GM19467 (cell line): ENCODE data around the gene MN1.

Experiments
- ATAC-seq: cut with Tn5 transposase; IDR thresholded peaks from one replicate; pipeline ENCODE4 v1.9.1; 2021; ENCODE audit warnings: mild to moderate bottlenecking, moderate library complexity; ENCODE audit not compliant: unreplicated experiment

The MN1 gene

DNA sequence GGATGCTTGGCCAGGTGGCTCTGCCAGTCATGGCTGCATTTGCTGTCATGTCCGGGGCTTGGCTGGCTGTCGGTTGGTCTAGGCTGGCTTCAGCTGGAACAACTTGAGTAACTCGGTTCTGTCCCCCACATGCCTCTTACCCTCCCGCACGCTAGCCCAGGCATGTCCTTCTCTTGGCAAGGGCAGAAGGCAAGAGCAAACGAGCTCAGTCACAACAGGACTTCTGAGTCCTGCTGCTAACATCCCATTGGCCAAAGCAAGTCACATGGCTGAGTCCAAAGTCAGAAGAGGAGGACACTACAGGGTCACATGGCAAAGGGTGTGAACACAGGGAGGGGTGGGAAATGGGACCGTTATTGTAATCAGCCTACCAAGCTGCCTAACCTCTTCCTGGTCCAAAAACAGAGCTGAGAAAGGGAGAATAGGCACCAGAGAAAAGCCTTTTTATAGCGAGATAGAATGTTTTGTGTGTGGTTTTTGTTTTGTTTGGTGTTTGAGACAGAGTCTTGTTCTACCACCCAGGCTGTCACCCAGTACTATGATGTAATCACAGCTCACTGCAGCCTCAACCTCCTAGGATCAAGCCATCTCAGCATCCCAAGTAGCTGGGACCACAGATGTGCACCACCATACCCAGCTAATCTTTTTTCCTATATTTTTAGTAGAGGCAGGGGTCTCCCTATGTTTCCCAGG, 81.9 kb downstream of the MN1 start:
- no peak for ATAC-seq

DNA sequence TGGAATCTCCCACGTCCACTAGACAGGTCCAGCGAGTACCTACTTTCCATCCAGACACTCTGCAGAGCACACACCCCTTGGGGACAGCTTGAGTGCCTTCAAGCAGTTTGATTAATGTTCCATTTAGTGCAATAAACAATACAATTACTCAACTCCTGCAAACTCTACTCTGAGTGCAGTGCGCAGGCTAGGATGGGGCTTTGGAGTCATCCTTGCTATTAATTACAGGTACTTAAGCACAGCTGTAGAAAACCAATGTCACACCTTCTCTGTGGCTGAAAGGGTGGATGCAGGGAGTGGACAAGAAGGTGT, 82.6 kb downstream of the MN1 start:
- no peak for ATAC-seq

DNA sequence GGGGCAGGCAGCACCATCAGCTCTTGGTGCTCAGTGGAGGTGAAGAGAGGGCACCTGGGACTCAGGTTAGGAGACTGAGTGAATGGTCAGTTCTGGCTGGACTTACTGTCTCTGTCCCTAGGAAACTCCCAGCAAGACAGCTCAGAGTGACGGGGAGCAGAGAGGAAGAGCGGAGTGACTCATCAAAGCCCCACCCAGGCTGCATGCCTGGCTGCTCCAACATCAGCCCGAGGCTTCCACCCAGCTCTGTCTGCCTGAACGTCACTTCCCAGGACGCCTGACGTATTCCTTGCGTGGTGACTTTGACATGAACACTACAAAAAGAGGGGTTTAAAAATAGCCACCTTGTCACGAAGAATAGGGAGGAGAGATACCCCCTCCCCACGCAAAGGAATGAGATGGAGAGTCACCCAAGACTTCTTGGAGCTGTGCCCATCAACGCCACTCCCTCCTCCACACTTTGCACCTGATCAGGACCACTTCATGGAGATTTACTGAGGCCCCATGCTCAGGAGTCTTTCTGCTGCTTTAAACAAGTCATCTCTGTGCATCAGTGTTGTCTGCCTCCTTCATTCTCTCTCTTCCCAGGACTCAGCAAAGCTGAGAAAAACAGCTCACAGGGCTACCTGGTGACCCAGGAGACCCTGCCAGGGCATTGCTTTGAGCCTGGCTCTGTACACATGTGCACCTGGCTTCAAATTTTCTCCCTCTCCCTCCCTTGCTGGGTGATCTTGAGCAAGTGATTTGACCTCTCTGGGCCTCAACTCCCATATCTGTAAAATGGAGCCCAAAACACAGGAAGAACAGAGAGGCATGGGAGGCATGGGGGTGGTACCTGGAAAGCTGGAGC, 83.1 kb downstream of the MN1 start:
- ATAC-seq, result no peak

DNA sequence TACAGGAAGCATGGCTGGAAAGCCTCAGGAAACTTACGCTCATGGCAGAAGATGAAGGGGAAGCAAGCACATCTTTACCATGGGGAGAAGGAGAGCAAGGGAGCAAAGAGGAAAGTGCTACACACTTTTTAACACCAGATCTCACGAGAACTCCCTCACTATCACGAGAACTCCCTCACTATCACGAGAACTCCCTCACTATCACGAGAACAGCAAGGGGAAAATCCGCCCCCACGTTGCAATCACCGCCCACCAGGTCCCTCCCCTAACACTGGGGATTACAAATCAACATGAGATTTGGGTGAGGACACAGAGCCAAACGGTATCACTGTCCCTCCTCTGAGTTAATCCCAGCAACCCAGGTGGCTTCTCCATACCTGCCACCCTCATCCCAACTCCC, 84.5 kb downstream of the MN1 start:
- ATAC-seq, result no peak

DNA sequence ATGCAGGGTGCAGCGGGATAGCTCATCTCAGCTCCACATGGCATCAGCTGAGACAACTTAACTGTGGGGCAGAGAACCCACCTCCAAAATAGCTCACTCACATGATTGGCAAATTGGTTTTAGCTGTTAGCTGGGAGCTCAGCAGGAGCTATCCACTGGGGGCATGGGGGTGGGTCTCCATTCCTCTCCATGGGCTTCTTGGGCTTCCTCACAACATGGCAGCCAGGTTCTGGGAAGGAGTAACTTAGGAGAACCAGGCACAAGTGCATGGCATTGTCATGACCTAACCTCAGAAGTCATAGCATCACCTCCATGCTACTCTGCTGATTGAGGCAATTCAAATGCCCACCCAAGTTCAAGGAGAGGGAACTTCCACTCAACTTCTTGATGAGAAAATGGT, 85.5 kb downstream of the MN1 start:
- no peak for ATAC-seq

DNA sequence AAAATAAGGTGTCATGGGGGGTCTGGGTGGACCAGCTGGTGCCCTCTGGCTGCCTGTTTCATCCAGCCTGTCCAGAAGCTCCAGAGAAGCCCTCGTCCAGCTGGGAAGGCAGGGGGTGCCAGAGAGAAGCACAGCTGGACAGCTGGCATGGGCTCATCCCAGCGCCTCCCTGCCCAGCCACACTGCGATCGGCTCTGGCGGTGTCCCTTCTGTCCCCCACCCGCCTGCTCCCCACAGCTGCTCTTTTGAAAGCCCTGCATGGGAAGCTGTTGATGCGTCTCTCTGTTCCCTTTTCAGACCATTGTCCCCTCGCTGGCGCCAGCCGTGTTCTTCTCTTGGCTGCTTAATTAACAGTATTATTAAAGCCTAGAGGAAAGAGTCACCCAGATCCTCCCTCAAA, 86.5 kb downstream of the MN1 start:
- no peak for ATAC-seq

DNA sequence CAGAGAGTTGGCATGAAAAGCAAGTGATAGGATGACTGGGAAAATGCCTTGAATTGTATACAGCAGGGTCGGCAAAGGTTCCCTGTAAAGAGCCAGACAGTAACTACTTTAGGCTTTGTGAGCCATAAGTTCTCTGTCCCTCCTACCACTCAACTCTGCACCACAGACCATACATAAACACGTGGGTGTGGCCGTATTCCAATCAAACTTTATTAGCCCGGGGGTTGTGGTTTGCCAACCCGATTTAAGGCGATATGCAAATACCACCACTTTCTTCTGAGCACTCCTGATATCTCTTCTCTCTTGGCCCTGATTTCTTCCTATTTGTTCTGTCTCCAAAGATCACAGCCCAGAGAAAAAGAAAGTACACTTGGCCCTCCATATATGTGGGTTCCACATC, 87.5 kb downstream of the MN1 start:
- no peak for ATAC-seq

DNA sequence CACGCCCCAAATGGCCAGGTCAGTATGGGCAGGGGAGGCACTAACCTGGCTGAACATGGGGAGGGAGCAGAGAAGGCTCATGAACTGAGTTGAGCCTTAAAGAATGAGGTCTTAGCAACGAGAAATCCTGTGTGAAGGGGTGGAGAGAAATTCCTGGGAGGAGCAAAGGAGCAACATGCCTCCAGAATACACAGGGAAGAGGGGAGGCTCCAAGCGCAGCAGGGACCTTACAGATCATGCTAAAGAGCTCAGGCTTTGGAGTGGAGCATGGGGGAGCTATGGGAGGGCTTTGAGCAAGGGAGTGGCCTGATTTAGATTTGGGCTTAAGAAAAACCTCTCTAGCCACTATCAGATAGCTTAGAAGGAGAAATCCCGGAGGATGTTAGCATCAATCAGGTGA, 88.1 kb downstream of the MN1 start:
- no peak for ATAC-seq

DNA sequence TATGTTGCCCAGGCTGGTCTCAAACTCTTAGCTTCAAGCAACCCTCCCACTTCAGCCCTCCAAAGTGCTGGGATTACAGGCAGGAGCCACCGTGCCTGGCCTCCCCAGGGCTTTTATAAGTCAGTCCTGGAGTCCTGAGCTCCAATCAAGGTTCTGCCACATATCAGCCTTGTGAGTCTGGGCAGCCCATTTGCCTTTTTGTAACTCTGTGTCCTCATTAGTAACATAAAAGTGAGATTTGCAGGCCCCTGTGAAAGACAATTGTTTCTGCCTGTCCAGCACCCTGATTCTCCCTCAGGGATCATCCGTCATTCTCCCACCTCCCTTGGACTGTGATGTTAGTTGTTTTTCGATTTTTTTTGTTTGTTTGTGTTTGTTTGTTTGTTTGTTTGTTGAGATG, 89.8 kb downstream of the MN1 start:
- ATAC-seq, result no peak

DNA sequence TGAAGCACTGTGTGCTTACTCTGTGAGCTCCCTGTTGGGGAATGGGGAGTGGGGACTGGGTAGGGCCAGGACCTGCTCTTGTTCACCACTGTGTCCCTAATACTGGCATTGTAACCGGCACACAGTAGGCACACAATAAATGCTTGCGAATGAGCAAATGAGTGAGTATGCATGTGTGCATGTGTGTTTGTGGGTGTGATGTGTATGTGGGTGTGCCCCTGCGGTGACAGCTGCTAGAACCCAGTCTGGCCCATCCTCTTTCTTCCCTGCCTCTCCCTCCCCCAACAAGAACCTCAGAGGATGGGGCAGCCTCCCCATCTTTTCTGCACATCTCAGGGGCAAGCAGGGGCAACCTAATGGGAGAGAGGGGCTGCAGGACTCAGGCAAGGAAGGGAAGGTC, 90.5 kb downstream of the MN1 start:
- ATAC-seq, result no peak

DNA sequence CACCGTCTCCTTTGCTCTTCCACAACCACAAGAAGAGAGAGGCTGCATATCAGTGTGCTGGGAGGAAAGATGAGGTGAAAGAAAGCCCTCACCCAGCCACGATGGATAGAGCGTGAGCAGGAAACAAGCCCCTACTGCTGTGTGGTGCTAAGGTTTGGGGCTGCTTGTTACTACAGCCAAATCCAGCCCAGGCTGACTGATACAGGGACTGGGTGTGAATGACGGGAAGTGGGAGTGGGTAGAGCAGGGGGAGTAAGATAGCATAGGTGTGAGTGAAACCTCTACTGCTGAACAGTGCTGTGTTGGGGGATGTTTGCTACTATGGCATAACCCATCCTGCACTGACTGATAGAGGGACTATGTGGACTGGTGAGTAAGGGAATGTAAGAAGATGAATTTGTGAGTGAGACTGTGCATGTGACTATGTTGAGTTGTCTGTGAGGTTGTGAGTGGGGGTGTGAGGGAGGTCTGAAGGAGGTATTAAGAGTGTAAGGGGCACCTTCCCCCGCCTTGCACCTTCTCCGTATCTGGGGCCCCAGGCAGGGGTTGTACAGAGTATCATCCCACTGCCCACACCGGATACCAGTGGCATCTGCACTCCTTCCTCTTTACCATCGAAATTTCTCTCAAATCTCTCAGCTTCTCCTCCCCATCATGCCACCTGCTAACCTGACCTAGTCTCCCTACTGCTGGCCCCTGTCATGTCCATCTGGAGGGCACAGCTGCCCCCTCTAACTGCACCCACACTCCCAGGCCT, 91.5 kb downstream of the MN1 start:
- no peak for ATAC-seq

DNA sequence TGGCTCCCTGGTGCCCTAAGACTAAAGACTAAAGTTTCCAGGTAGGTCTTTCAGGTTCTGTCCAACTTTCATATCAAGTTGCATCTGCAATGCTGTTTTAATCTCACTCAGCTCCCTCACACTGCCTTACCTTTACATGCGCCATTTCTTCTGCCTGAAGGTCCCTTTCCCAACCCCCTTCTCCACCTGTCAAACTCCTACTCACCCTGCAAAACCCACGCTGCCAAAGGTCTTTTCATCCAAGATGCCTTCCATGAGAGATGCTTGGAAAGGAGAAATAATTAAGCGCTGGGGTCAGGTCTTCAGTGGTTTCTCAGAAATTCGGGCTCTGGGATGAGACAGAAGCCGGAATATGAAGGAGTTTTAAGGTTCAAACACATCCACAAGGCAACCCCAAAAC, 95.1 kb downstream of the MN1 start:
- ATAC-seq, result no peak

DNA sequence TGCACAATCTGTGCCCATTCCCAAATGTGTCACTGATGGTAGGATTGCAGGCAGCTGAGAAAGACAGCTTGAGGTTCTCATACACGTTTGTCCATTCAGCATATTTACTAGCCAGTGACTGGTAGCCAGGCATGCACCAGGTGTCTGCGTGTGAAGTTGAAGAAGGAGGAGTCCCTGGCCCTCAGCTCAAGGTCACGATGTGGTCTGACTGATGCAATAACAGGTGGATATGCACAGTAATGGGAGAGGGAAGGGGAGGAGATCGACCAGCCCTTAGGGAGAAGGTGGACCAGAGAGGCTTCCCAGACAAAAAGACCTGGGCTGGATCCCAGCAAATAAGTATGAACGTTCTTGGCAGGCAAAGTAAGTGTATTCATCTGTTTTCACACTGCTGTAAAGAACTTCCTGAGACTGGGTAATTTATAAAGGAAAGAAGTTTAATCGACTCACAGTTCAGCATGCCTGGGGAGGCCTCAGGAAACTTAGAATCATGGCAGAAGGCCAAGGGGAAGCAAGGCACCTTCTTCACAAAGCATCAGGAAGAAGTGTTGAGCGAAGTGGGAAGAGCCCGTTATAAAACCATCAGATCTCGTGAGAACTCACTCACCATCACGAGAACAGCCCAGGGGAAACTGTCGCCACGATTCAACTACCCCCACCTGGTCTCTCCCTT, 96.0 kb downstream of the MN1 start:
- ATAC-seq, result no peak

DNA sequence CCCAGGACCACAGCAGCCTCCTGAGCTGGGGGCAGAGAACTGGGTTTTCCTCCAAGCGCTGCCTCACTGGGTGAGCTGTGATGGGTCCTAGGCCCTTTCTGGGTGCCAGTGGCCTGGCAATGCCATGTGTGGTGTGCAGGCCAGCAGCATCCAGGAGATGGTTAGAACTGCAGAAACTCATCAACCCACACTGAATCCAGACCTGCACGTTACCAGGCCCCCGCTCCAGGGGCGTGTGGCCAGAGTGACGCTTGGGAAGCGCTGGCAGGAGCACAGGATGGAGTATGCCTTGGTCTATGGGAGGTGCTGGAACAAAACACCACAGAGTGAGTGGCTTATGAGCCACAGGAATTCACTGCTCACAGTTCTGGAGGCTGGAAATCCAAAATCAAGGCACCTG, 97.0 kb downstream of the MN1 start:
- no peak for ATAC-seq

DNA sequence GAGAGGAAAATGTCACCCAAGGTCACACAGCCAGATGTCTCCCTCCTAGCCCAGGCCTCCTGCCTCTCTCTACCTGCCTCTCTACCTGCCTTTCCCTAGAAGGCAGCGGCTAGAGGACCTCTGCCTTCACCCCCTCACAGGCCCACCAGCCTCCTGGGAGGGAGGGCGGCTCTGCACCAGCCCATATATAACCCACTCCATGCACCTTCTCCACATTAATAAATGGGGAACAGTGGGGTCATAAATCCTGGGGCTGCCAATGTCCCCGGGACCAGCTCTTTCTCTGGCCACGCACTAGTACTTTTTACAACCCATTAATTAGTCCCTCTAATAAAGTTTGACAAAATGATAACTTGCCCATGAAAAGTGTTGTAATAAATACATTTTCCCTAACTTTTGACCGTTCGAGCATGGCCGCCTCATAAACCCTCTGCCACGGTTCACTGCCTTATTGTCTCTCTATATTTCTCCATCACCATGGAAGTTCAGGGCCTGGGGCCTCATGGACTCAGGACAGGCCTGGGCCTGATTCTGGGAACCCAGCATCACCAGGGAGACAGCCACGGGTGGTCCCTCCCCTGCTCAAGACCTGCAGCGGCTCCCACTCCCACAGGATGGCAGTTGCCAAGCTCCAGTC, 102.1 kb downstream of the MN1 start:
- ATAC-seq, result no peak

DNA sequence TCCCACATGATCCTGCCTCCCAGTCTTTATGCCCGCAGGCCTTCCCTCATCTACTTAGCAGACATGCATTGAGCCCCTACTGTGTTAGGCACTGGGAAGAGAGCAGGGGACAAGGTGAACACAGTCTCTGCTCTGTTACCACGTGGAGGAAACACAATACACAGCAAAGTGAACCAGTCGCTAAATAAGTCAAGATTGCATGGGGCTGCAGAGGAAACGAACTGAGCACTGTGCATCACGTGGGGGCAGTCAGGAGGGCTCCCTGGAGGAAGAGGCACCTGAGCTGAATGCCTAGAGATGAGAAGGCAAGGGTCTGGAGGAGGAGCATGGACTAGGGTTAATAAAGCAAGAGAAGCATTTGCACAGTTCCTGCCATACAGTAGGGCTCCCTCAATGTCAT, 102.7 kb downstream of the MN1 start:
- no peak for ATAC-seq
